ENCODE results near the gene FBXL22. TPM values are rescaled to one million over a fixed set of nuclear protein-coding genes. Genes with fewer than 3 reads are reported as not detected.

The FBXL22 gene
- total RNA-seq, 1 donor from 2014 or later, result 0.34 TPM

GRCh38 chr15:63636518-63637061 lies 39.4 kb downstream of the FBXL22 start:
- Histone ChIP-seq H3K79me2 (ENCODE audit: insufficient read depth, low read length) (no peaks in the 10 kb centered on the region), H3K4me3 (ENCODE audit: insufficient read depth, low read depth, low read length) (no peak overlapping the region), H3K27ac (ENCODE audit: low read depth, low read length) (no peak overlapping the region), H3K27me3 (ENCODE audit: insufficient read depth, low read length) (no peaks in the 10 kb centered on the region), H3K9ac (ENCODE audit: low read length) (no peak overlapping the region), H3K9me3 (ENCODE audit: insufficient read depth, low read depth, low read length) (no peaks in the 10 kb centered on the region), H2AFZ (ENCODE audit: low read depth, low read length) (no peak overlapping the region), H4K20me1 (ENCODE audit: insufficient read depth, low read length) (no peaks in the 10 kb centered on the region), H3K4me2 (ENCODE audit: low read length) (no peak overlapping the region), H3K4me1 (ENCODE audit: insufficient read depth, low read length) (no peaks in the 10 kb centered on the region), H3K36me3 (ENCODE audit: insufficient read depth, low read length) (peaks cover 32% of the 10 kb centered on the region)
- FAIRE-seq (no peak), DNase-seq (ENCODE audit: low read depth) (no peak)
- H3K36me3 Mint-ChIP-seq (ENCODE audit: low read depth, unreplicated experiment), result peaks cover 15% of the 10 kb centered on the region
- H3K4me3 Mint-ChIP-seq (ENCODE audit: unreplicated experiment), result no peak overlapping the region
- no peaks in the 10 kb centered on the region for H3K4me1 Mint-ChIP-seq (ENCODE audit: low read depth, unreplicated experiment)
- H3K27ac Mint-ChIP-seq (ENCODE audit: unreplicated experiment), result no peak overlapping the region
- TF ChIP-seq, protein P1, sequence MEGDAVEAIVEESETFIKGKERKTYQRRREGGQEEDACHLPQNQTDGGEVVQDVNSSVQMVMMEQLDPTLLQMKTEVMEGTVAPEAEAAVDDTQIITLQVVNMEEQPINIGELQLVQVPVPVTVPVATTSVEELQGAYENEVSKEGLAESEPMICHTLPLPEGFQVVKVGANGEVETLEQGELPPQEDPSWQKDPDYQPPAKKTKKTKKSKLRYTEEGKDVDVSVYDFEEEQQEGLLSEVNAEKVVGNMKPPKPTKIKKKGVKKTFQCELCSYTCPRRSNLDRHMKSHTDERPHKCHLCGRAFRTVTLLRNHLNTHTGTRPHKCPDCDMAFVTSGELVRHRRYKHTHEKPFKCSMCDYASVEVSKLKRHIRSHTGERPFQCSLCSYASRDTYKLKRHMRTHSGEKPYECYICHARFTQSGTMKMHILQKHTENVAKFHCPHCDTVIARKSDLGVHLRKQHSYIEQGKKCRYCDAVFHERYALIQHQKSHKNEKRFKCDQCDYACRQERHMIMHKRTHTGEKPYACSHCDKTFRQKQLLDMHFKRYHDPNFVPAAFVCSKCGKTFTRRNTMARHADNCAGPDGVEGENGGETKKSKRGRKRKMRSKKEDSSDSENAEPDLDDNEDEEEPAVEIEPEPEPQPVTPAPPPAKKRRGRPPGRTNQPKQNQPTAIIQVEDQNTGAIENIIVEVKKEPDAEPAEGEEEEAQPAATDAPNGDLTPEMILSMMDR (IDR thresholded peaks at IDR 0.05; ENCODE audit: insufficient read depth, low read depth, low read length), result no peak
- no peaks in the 10 kb centered on the region for H3K27me3 Mint-ChIP-seq (ENCODE audit: low read depth, unreplicated experiment)
- no peaks in the 10 kb centered on the region for H3K9me3 Mint-ChIP-seq (ENCODE audit: unreplicated experiment)

DNA sequence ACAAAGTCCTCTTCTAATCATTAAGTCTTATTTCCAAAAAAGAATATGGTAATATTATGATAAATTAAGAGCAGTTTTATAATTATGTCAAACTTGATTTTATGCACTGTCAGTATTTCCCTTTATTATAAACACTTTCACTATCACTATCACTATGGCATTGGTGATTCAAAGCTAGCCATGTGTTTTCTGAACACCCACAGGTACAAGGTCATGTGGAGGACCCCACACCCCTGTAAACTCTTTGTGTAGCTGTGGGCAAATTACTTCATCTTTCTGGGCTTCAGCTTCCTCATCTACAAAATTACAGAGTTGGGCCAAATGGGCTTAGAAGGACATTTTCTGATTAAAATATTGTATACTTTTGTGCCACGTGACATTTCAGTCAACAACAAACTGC lies 41.7 kb downstream of the FBXL22 start:
- no peak overlapping the region for H3K9ac ChIP-seq (ENCODE audit: low read length)
- no peak overlapping the region for H3K4me3 Mint-ChIP-seq (ENCODE audit: unreplicated experiment)
- DNase-seq (ENCODE audit: low read depth) (no peak), FAIRE-seq (no peak)
- H3K9me3 Mint-ChIP-seq (ENCODE audit: unreplicated experiment), result no peaks in the 10 kb centered on the region
- peaks cover 20% of the 10 kb centered on the region for H3K36me3 ChIP-seq (ENCODE audit: insufficient read depth, low read length)
- H4K20me1 ChIP-seq (ENCODE audit: insufficient read depth, low read length), result no peaks in the 10 kb centered on the region
- no peak overlapping the region for H3K27ac Mint-ChIP-seq (ENCODE audit: unreplicated experiment)
- no peaks in the 10 kb centered on the region for H3K4me1 ChIP-seq (ENCODE audit: insufficient read depth, low read length)
- peaks cover 13% of the 10 kb centered on the region for H3K36me3 Mint-ChIP-seq (ENCODE audit: low read depth, unreplicated experiment)
- no peak overlapping the region for H3K4me2 ChIP-seq (ENCODE audit: low read length)
- no peaks in the 10 kb centered on the region for H3K79me2 ChIP-seq (ENCODE audit: insufficient read depth, low read length)
- H3K4me1 Mint-ChIP-seq (ENCODE audit: low read depth, unreplicated experiment), result no peaks in the 10 kb centered on the region
- no peaks in the 10 kb centered on the region for H3K27me3 ChIP-seq (ENCODE audit: insufficient read depth, low read length)
- H3K27me3 Mint-ChIP-seq (ENCODE audit: low read depth, unreplicated experiment), result no peaks in the 10 kb centered on the region
- TF ChIP-seq, protein P1 (IDR thresholded peaks at IDR 0.05; ENCODE audit: insufficient read depth, low read depth, low read length), result no peak
- TF ChIP-seq EZH2 (IDR thresholded peaks at IDR 0.05; ENCODE audit: insufficient read depth, low read length), result no peak
- H2AFZ ChIP-seq (ENCODE audit: low read depth, low read length), result no peak overlapping the region
- no peak overlapping the region for H3K4me3 ChIP-seq (ENCODE audit: insufficient read depth, low read depth, low read length)
- no peak overlapping the region for H3K27ac ChIP-seq (ENCODE audit: low read depth, low read length)
- H3K9me3 ChIP-seq (ENCODE audit: insufficient read depth, low read depth, low read length), result no peaks in the 10 kb centered on the region

GRCh38 chr15:63640146-63640545 lies 43.0 kb downstream of the FBXL22 start:
- TF ChIP-seq, protein P1 (IDR thresholded peaks at IDR 0.05; ENCODE audit: insufficient read depth, low read depth, low read length), result no peak
- TF ChIP-seq EZH2 (IDR thresholded peaks at IDR 0.05; ENCODE audit: insufficient read depth, low read length), result no peak
- H3K4me1 ChIP-seq (ENCODE audit: insufficient read depth, low read length), result no peaks in the 10 kb centered on the region
- no peak overlapping the region for H3K4me2 ChIP-seq (ENCODE audit: low read length)
- H3K79me2 ChIP-seq (ENCODE audit: insufficient read depth, low read length), result no peaks in the 10 kb centered on the region
- H3K9me3 Mint-ChIP-seq (ENCODE audit: unreplicated experiment), result no peaks in the 10 kb centered on the region
- no peaks in the 10 kb centered on the region for H4K20me1 ChIP-seq (ENCODE audit: insufficient read depth, low read length)
- H3K4me3 Mint-ChIP-seq (ENCODE audit: unreplicated experiment), result no peak overlapping the region
- no peak for FAIRE-seq
- no peak for DNase-seq (ENCODE audit: low read depth)
- H3K4me3 ChIP-seq (ENCODE audit: insufficient read depth, low read depth, low read length), result no peak overlapping the region
- no peaks in the 10 kb centered on the region for H3K4me1 Mint-ChIP-seq (ENCODE audit: low read depth, unreplicated experiment)
- H2AFZ ChIP-seq (ENCODE audit: low read depth, low read length), result no peak overlapping the region
- H3K36me3 Mint-ChIP-seq (ENCODE audit: low read depth, unreplicated experiment), result peaks cover 13% of the 10 kb centered on the region
- no peaks in the 10 kb centered on the region for H3K27me3 Mint-ChIP-seq (ENCODE audit: low read depth, unreplicated experiment)
- H3K9me3 ChIP-seq (ENCODE audit: insufficient read depth, low read depth, low read length), result no peaks in the 10 kb centered on the region
- H3K27ac Mint-ChIP-seq (ENCODE audit: unreplicated experiment), result no peak overlapping the region
- H3K27ac ChIP-seq (ENCODE audit: low read depth, low read length), result no peak overlapping the region
- H3K27me3 ChIP-seq (ENCODE audit: insufficient read depth, low read length), result no peaks in the 10 kb centered on the region
- H3K9ac ChIP-seq (ENCODE audit: low read length), result no peak overlapping the region
- H3K36me3 ChIP-seq (ENCODE audit: insufficient read depth, low read length), result peaks cover 20% of the 10 kb centered on the region

Data from astrocyte (in vitro differentiated cells and primary cell).